ENCODE data around the gene NKAIN2.
A peak's percentile ranks its signal among the peaks of the same experiment; 100 is the strongest.

NKAIN2 gene

DNA sequence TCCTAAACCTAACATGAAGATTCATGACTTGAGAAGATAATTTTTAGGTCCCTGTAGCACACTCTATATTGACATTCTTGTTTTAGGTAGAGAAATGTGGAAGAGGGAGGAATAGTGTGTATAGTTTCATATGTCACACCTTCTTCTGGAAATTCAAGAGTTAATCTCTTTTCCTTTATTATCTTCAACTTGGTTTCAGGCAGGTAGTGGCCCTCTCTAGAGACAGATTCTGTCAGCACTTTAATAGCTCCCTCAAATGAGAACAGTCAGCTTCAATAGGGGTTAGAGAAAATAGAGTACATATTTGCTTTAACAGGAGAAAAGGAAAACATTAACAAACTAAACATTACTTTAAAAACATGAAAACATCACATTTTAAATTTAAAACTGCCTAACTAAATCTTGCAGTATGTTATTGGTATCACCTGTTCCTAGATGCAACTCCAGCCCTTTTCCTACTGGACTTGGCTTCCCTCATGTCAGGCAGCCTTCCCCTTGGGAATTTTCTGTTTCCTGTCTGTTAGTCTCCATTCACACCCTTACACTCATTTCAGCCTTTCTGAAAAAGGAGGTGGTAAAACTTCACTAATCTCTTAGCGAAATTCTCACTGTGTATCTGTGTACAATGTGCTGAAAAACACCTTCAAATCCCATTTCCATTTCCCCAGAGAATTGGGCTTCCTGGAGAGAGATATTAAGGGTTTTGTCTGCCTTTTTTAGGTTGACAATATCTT is 966.3 kb downstream of the NKAIN2 start:
- DNase-seq (ENCODE audit: low spot score) = no peak

DNA sequence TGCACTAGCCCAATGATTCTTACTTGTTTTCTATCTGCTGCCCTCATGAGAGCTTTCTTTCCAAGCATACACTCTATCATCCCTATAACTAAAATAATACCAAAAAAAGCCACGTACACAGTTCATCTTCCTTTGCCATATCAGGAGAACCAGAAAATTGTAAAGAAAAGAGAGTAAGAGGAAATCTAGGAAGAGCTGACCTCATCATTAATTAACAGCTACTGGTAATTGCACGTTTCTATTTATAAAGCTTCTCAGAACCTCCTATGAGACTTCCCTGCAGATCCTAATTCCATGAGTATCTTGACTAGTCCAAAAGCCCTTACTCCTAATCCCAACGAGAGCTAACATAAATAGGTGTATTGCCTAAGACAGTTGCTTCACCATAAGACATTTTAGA is 967.1 kb downstream of the NKAIN2 start:
- no peak for DNase-seq (ENCODE audit: low spot score)

DNA sequence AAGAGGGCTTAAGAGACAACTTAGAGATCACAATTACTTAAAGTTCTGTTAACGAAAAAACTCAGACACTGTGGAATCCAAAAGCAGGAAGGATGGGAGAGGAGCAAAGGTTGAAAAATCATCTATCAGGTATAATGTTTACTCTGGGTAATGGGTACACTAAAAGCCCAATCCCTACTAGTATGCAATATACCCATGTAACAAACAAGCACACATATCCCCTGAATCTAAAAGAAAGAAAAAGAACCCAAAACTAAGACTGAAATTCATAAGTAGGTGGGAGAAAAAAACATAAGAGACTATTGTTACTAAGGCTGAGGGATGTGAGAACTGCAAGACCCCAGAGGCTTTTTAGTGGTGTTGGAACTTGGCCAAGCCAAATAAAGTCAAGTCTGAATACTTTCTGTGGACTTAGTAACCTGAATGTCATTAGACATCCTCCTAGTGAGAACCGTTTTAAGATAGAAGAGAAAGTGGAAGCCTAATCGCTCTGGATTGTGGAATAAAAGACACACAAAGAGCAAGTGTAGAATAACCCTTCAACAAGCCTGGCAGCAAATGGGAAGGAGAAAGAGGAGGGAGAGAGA is 969.2 kb downstream of the NKAIN2 start:
- no peak for DNase-seq (ENCODE audit: low spot score)

DNA sequence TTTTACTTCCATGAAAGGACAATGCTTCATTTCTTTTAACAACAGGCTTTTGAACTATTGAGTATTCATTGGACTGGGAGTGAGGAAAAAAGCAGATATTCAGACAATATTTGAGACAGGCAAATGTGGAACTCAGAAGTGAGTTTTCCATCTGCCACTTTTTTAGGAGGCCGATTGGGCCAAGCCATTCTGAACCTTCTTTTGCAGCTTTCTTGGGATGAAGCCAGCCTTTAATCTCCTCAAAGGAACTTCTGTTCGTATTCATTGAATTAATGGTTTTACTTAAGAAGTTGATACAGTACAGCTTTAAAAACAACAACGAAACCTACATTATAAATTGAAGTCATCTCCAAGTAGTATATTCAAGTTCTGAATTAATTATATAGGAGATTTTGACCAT is 971.5 kb downstream of the NKAIN2 start:
- no peak for DNase-seq (ENCODE audit: low spot score)

DNA sequence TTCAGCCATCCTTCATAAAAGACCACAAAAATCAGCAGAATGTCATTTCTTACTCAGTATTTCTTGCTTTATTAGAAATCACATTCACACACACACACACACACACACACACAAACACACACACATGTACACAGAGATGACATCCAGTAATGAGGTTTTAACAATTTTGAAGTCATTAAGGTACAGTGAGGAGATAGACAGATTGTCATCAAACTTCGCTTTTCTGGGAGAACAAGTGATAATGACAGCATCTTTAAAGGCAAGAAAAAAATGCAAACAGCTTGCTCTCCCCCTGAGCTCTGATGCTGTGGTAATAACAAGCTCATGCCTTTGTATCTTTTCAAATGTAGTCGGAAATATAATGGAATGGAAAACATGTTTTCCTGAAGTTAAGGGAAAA is 974.2 kb downstream of the NKAIN2 start:
- no peak for DNase-seq (ENCODE audit: low spot score)

DNA sequence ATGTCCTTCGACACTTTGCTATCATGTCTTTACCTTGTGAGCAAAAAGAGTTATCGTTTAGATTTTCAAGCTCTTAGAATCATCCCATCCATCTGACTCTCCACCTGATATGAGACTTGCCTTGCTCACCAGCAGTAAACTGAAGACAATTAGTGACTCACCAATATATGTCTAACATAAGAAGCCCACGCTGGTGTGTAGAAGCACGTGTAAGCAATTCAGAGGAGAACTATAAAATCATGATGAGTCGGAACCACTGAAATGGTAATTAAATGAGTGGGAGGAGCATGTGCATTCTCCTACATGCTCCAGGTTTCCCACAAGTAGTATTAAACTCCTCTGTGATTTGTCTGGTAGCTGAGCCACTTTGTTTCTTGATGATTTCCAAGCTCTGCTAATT is 977.0 kb downstream of the NKAIN2 start:
- no peak for DNase-seq (ENCODE audit: low spot score)

DNA sequence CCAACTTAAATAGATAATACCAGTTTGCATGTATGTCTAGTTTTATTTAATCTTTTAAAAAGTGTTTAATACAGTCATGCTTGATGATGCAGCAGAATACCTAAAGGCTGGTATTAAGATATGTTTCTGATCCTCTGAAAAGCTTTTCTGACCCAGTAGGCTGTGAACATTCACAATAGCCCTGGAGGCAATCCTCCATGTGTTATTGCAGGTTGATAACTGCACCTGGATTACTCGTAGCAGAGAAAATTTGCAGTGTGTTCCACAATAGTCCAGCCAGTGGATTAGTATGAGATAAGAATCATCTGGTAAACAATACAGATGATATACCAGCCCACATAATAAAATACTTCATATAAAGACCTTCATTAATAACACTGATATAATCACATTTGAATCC is 979.7 kb downstream of the NKAIN2 start:
- no peak for DNase-seq (ENCODE audit: low spot score)

DNA sequence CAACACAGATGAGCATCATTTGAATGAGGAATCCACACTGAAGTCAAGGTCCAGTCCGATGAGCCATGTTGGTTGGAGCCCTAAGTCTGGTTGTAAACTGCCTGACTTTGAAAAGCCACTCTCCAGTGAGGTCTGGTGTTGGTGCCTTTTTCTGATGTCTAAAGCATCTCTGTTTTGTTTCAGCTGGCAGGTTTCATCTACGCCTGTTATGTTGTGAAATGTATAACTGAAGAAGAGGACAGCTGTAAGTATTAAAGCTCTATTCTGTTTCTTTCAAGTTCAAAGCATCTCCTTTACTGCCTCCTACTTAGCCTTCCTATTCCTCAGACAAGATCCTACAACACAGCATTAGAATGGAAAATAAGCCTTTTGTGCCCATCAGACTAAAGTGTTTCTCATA is 987.5 kb downstream of the NKAIN2 start:
- DNase-seq (ENCODE audit: low spot score) = no peak

DNA sequence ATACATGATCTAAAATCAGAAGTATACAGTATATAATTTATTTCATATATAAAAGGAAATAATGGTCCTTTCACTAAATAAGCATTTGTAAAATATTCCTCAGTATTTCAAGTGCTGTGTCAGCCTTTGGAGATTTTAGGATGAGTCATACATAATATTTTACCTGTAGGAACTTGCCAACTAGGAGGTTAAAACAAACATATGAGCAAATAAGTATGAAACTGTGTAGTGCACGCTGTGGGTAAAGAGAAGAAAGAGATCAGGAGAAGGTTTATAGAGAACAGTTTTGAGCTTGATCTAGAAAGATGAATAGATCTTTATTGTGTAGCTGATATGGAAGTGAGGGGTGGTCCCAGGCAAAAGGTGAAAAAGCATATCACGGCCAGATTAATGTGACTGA is 988.7 kb downstream of the NKAIN2 start:
- DNase-seq (ENCODE audit: low spot score) = no peak

DNA sequence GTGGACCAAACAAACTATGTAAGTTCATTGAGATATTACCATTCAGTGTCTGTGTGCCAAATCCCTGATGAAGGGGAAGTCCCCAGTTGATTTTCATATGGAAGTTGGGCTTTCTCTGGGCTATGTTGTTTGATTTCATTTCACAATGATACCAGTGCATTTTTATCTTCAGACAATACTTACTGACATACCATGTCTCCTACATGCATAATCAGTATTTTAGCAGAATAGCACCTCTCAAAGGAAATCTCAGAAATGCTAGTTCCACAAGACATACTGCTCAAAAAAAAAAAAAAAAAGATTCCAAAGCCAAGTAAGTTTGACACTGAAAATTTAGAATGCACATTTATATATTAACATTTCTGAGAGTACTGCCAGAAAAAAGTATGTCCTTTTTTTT is 989.7 kb downstream of the NKAIN2 start:
- no peak for DNase-seq (ENCODE audit: low spot score)

DNA sequence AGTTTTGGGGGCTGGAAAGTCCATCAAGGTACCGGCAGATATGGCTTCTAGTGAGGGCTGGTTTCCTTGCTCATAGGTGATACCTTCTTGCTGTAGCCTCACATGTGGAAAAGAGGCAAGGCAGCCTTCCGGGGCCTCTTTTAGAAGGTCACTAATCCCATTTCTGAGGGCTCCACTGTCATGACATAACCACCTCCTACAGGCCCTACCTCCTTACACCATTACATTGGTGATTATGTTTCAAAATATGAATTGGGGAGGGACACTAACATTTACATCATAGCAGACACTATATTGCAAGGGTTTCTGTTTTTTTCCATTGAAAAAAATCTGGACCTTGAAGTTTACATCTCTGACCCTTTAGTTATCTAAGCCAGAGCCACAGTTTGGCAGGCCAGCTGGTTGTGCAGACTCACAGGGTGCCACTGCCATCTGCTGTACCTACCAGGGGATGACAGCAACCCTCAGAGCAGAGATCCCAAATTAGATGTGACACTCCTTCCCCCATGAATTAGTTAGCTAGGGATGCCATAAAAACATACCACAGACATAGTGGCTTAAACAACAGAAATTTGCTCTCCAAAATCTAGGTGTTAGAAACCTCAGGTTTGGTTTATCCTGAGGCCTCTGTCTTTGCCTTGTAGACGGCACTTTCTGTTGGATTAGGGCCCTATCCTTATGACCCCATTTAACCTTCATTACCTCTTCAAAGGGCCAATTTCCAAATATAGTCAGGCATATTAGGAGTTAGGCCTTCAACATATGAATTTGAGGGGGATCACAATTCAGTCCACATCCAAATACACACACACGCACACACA is 992.2 kb downstream of the NKAIN2 start:
- peak; percentile 69 for DNase-seq (ENCODE audit: low spot score)

DNA sequence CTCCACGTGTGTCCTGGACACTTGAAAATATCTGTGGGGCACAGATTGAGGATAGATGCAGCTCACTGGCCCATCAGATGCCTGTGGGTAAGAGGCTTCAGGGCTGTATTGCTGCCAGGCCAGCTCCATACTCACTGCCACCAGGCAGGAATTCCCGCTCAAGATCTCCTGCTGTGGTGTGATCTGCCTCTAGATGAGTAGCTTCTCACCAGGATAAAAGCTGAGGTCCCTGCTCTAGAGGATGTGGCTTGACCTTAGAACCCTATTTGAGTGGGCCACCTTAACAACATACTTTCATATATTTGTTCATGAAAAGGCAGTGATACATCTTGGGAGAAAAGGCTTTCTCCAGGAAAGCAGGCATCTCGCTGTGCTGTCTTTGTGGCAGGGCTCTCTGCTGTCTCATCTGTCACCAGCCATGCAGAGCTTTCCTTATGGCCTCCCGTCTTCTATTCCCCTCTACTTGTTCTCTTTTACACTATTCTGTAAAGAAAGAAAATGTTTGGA is 992.9 kb downstream of the NKAIN2 start:
- no peak for DNase-seq (ENCODE audit: low spot score)

DNA sequence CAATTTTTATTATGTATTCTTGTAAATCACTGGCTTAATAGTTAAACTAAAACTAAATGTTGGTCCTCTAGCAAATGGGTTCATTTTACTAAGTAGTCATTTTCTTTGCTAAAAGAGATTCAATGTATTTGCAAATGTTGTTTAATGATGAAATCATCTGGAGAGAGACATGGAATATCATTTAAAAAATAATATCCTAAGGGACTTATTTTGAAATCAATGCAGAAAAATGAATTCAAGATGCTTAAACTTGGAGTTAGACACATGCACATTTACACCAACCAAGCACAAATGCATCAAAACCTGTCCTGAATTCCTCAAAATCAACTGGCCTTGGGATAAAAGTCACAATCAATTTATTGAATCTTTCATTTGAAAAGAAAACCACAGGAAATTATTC is 993.6 kb downstream of the NKAIN2 start:
- DNase-seq (ENCODE audit: low spot score) = no peak

DNA sequence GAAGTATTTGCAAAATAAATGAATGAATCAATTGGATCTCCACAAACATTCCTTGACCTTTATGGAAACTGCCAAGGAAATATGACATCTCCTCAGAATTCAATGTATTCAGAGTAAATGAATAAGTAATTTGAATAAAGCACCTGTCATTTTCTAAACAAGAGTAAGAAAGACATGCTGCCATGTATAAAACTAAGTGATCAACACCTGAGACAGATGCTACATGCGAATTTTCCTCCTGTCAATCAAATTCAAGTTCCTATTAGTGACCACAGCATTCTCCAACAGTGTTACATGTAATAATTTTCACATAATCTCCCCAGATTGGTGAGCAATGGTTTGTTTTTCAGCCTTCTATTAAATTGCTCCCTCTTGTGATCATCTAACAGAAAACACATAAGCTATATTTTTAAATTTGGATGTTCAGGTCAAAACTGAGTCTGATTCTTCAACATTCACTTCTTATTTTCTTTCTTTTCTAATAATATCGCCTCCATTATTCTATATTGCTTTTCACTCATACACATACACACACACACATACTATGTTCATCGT is 995.4 kb downstream of the NKAIN2 start:
- DNase-seq (ENCODE audit: low spot score) = no peak

DNA sequence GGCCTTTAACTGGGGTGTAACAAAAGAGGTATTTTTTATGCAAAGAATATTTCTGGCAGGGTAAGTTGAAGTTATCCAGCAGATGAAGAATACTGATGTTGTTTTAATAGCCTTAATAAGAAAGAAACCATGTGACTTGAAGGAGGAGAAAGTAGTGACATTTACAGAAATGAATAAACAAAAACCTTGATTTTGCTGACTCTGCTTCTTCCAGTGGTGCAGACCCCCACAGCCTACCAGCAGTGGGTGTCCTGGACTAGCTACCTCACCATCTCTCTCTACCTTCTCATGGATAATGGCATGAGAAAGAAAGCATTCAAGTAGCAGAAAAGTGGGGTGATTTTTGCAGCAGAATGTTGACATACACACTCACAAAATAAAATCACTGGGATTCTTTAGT is 996.0 kb downstream of the NKAIN2 start:
- DNase-seq (ENCODE audit: low spot score) = no peak

DNA sequence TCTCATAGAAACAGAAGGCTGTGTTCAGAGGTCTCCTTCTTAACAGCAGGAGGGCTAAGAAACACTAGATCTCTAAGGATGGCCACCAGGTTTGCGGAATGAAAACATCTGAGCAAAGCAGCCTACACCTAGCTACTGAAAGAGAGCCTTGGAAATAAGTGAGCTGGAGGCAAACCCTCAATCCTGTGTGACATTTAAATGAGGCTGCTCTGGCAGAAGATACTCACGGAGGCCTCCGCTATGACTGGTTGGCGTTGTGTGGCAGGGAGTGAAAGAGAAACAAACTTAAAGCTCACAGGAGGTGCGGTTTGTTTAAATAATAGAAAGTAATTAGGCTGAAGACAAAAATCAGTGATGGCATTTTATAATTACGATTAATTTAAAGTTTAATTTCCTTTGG is 996.6 kb downstream of the NKAIN2 start:
- no peak for DNase-seq (ENCODE audit: low spot score)

DNA sequence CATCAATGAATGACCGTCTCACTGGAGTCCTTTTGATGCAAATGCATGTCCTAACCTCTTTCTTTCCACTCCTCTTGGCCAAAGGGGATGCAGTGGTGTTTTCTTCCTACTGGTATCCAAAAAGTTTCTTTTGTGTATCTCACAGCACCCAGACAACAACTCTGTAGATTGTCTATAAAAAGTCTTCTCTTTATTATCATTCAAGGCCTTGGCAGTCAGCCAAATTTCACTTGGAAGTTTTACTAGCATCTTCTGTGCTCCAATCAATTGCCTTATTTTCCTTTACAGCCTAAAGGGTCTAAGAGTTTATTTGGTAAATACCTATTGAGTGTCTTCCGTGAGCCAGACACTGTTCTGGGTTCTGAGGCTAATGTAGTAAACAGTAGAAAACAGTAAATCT is 1008.4 kb downstream of the NKAIN2 start:
- DNase-seq (ENCODE audit: low spot score) = no peak

DNA sequence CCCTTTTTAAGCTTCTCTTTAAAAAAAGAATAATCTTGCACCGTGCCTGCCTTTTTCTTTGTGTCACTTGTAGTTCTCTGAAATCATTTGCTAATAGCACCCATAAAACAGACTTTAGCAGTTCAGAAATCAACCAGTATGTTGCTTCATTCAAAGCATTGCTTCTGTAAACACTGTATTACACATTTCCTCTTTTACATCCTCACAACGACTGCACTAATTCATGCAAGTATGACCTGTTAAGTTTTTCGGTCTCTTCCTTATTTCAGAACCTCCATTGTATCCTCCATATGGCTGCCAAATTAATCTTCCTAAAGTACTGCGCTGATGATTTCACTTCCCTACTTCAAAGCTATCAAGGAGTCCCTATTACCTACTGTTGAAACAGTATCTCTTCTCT is 1015.7 kb downstream of the NKAIN2 start:
- no peak for DNase-seq (ENCODE audit: low spot score)

DNA sequence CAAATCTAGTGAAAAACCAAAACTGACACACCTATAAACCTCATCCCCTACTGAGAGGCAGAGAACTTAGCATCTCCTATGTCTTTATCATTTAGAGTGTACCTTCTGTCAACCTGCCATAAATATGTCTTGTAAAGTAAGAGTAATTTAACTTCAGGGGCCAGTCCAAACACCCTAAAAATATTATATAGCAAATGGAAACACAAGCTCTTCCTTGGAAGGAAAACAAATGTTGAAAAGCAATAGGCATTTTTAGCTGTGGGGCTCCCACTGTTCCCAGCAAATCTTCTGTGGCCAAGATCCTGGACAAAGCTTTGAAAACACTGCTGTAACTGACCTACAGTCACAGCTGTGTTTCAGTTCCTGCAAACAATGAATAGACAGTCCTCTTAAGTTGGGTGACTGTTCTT is 1018.5 kb downstream of the NKAIN2 start:
- no peak for DNase-seq (ENCODE audit: low spot score)

DNA sequence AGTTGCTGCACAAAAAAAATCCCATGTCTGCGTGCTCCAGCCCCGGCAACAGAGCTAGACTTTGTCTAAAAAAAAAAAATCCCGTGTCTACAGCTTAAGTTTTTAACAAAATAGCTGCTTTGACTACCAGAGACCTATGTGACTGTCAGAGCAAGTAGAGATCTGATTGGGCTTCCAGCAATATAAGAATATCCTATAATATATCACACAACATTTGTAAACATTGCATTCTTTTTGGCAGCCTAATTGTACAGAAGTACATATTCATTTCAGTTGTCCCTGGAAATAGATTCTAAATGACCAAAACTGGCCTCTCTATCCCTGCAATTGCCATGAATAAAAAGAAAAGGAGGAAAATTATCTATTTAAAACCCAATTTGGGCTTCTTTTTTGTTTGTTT is 1019.1 kb downstream of the NKAIN2 start:
- no peak for DNase-seq (ENCODE audit: low spot score)

DNA sequence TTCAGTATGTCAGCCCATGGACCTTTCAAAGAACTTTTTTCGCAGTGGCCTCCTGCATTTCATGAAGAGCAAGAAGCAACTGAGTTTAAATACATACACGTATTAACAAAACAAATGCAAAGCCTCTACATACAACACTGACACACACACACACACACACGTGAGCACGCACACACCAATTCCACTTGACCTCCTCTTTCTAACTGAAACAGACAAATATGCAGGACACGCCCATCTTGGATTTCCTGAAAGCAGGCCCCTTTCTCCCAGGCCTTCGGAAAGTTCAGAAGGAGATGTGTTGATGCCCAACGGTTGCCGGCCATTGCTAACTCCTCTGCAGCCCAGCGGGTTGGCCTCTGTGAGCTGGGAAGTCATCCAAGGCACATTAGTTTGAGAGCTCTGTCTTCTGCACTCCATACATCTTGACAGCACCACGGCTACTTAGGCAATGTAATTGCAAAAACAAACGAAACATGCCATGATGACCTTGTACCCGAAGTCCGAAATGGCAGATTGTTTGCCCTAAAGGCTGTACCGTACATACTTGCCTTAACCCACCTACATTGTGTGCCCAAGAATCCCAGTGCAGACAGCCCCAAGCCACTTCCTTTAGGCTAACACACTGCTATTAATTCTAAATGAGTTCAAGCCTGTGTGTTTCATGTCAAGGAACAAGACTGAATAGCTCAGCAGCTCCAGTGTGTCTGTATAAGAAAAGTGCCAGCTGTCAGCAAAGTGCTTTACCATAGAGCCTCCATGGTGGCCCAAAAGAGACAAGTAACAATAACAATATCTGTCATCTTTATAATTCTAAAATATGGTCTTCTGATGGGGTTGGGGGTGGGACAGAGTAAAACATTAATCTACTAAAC is 1019.8 kb downstream of the NKAIN2 start:
- DNase-seq (ENCODE audit: low spot score) = no peak

DNA sequence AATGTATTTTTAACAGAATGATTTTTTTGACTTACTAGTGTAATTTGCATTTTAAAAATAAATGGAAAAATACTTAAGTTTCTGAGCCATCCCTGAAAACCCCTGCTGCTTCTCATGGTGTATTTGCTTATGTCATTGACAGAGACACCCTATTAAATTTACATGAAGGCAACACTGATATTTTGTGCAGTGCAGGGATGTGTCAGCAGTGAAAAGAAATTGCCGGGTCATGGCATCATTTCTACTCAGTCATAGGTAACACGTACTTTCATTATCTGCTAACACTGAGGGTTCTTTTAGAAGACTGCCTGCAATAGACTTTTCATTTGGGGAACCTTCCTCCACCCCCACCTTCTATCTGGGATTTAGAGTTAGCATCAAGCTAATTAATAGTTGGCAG is 1021.9 kb downstream of the NKAIN2 start:
- DNase-seq (ENCODE audit: low spot score) = no peak

Data from Ammon's horn (tissue), 1 donor.